GM06990 (cell line): ENCODE measurements around the gene ABCA4.

Source experiments
- DNase-seq: peaks from one replicate; pipeline ENCODE4 v3.0.0-alpha.2; 2011; ENCODE audit not compliant: insufficient read length; ENCODE audit errors: extremely low read depth
- H3K27me3 ChIP-seq: replicated peaks from 2 replicates; pipeline ENCODE4 v1.6.0; 2011; ENCODE audit warnings: low read length; ENCODE audit not compliant: control insufficient read depth, insufficient read depth
- H3K36me3 ChIP-seq: 2 replicates; pipeline ENCODE4 v1.5.1; 2011; ENCODE audit warnings: low read length; ENCODE audit not compliant: control insufficient read depth, insufficient read depth
- H3K4me3 ChIP-seq: replicated peaks from 2 replicates; pipeline ENCODE4 v1.5.1; 2011; ENCODE audit warnings: low read depth, mild to moderate bottlenecking, control low read depth, low read length
- TF ChIP-seq, protein P1 (sequence below): IDR thresholded peaks from 2 replicates; pipeline ENCODE4 v1.5.1; 2011; ENCODE audit warnings: low read length, control low read depth, mild to moderate bottlenecking, inconsistent platforms; ENCODE audit not compliant: insufficient read depth, poor library complexity, severe bottlenecking

ABCA4 gene

DNA sequence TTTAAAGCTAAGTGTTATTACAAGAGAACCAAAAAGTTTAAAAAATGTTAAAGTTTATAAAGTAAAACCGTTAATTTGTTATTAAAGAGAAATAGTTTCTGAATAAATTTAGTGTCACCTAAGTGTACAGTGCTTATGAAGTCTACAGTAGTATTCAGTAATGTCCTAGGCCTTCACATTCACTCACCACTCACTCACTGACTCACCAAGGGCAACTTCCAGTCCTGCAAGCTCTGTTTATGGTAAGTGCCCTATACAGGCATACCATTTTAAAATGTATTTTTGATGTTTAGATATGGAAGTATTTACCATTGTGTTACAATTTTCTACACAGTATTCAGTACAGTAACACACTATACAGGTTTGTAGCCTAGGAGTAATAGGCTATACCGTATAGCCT lies 151.6 kb downstream of the ABCA4 start:
- no peak for DNase-seq
- Histone ChIP-seq H3K4me3 (no peak overlapping the region), H3K36me3 (no peaks in the 10 kb centered on the region), H3K27me3 (no peaks in the 10 kb centered on the region)
- TF ChIP-seq, protein P1, sequence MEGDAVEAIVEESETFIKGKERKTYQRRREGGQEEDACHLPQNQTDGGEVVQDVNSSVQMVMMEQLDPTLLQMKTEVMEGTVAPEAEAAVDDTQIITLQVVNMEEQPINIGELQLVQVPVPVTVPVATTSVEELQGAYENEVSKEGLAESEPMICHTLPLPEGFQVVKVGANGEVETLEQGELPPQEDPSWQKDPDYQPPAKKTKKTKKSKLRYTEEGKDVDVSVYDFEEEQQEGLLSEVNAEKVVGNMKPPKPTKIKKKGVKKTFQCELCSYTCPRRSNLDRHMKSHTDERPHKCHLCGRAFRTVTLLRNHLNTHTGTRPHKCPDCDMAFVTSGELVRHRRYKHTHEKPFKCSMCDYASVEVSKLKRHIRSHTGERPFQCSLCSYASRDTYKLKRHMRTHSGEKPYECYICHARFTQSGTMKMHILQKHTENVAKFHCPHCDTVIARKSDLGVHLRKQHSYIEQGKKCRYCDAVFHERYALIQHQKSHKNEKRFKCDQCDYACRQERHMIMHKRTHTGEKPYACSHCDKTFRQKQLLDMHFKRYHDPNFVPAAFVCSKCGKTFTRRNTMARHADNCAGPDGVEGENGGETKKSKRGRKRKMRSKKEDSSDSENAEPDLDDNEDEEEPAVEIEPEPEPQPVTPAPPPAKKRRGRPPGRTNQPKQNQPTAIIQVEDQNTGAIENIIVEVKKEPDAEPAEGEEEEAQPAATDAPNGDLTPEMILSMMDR = no peak

DNA sequence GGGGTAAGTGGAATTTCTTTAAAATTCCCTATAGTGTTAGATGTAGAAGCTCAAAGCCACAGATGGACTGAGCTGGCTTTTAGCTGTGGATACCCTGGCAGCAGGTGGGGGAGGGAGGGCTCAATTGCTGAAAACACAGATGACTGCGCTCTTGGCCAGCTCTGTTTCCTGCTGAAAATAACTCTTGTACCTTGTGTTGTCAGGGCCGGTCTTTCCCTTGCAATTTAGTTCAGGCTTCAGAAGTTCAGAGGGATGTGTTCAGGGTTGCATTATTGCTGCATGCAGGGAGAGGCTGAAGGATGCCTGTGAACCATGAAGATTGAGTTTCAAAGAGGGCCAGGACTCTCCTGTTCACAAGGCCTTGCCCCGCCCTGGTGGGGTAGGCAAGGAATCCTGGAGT lies 153.6 kb downstream of the ABCA4 start:
- DNase-seq = no peak
- H3K4me3 ChIP-seq = no peak overlapping the region
- H3K36me3 ChIP-seq = no peaks in the 10 kb centered on the region
- no peaks in the 10 kb centered on the region for H3K27me3 ChIP-seq
- TF ChIP-seq, protein P1 = no peak

GRCh38 chr1:93965888-93966287 lies 155.1 kb downstream of the ABCA4 start:
- TF ChIP-seq, protein P1 = no peak
- Histone ChIP-seq H3K27me3 (no peaks in the 10 kb centered on the region), H3K4me3 (no peak overlapping the region), H3K36me3 (no peaks in the 10 kb centered on the region)
- DNase-seq = no peak

DNA sequence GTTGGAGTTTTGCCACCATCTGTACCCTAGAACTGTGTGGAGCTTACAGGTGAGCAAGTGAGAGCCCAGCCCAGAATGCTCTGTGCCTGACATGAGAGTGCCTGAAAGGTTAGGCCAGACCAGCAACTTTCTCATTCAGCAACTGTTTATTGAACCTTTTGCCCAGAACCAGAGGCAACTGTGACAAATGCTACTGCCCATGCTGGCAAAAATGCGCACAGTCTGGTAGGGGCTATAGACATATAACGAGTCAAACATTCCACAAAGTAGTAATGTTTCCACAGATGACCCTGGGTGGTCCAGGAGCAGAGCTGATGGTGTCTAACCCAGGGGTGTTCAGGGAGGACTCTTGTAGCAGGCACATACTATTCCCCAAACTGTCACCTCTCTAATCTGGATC lies 155.7 kb downstream of the ABCA4 start:
- Histone ChIP-seq H3K36me3 (no peaks in the 10 kb centered on the region), H3K27me3 (no peaks in the 10 kb centered on the region), H3K4me3 (no peak overlapping the region)
- TF ChIP-seq, protein P1 = no peak
- DNase-seq = no peak

GRCh38 chr1:93964777-93965200 lies 156.2 kb downstream of the ABCA4 start:
- Histone ChIP-seq H3K4me3 (no peak overlapping the region), H3K36me3 (no peaks in the 10 kb centered on the region), H3K27me3 (no peaks in the 10 kb centered on the region)
- no peak for DNase-seq
- TF ChIP-seq, protein P1 = no peak

- no peaks in the 10 kb centered on the region for H3K36me3 ChIP-seq
- no peaks in the 10 kb centered on the region; the same call in 1 of the 2 replicates for H3K27me3 ChIP-seq
- no peak for DNase-seq
- no peak overlapping the region for H3K4me3 ChIP-seq
- TF ChIP-seq, protein P1 = no peak
Measured at GRCh38 chr1:93964096-93964776, 156.7 kb downstream of the ABCA4 start.
